Stimulated activated CD8-positive, alpha-beta memory T cell treated with anti-CD3 and anti-CD28 coated beads, Interleukin-15, amount 100 ng/mL, for 48 hours (primary cell): ENCODE results near the gene CCR3.
A peak's percentile ranks its signal among the peaks of the same experiment; 100 is the strongest.

ENCODE experiments used
- DNase-seq, 2 donors: peaks; one replicate each; pipeline ENCODE4 v3.0.0-alpha.2; 2020; ENCODE audit warnings: low read depth in 2 of 2

Gene CCR3

DNA sequence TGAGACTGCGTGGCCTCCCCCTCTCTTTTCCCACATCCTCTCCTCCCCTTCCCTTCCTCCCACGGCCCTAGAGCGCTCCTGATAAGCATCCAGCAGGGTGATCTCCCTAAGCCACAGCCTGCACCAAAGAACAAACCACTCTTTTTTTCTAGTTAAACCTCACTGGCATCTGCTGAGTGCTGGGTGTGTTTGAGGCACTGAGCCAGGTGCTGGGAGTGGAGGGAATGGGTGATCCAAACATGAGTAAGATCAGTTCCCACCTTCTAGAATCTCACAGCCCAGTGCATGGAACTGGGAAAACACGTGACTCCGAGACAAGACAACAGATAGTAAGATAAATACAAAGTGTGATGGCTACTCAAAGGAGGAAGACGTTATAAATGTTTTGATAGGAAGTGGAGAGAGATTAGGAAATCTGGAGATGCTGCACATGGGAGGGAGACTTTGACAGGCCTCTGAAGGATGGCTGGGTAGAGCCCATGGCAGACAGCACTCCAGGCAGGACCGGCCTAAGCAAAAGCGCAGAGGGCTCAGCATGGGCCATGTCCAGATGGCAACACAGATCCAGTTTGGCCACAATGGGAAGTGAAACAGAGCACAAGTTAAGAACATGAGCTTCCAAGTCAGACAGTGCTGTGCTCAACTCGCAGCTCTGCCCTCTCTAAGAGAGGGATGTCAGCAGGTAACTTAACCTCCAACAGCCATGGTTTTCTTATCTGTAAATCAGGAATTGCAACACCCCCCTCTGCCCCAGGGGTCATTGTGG lies 55.6 kb downstream of the CCR3 start:
- no peak for DNase-seq

DNA sequence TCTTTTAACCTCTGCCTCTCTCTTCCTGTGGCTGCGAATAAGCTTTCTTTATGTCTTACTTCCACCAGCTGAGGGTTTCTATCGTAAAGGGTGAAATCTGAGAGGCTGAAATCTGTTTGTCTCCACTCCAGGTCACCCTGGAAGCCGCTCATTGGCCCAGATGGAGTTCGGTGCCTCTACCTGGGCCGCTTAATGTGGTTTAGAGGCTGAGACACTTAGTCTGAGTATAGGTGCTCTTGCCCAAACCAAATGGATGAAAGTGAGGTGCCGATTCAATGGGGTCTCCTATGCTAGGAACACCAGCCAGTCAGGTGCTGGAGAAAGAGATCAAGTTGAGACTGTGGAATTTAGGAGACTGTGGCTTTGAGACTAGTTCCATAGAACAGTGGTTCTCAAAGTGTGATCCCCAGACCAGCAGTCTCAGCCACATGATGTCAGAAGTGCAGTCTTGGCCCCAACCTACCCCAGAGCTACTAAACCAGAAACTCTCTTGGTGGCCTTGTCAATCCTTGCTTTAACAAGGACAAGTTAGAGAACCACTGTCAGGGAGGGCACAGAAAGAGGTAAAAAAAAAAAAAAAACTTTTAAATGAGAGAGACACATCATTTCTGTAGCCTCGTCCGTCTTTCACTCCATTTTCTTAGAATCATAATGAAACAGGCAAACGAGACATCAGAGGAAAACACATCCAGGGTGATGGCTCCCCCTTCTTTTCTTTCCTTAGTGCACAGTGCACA lies 56.8 kb downstream of the CCR3 start:
- peak; percentile 44 to 55 for DNase-seq

DNA sequence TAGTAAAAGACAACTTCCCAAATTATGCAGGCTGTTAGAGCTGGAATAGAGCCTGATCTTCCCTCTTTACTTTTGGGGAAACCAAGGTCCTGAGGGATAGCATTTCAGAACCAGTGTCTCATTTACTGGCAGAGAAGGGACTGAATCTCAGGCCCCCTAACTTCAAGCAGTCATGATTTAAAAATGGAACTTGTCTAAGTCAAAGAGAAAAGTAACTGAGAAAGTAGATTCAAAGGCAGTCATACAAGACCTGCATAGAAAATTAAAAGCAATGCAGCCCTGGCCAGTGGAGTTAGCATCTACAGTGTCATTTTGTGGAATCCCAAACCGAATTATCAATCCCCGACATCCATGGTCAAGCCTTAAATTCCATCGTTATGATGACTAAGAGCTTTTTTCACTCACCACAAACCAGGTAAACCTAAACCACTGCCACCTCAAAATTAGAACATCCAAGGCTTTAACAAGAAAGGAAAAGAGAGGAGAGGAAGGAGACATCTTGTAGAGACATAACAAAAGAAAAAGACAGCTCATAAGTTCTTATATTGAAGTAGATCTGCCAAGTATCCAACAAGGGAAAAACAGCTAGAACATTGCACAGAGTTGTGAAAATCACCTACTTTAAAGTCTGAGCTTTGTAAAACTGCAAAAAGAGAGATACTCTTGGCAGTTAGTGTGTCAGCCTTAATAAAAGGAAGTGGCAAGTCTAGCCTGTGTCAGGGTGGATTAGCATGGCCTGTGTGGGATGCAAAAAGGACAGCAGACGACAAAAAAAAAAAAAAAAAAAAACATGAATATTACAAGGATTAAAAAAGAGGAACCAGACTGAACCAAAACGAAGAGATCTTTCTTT lies 57.6 kb downstream of the CCR3 start:
- no peak for DNase-seq

DNA sequence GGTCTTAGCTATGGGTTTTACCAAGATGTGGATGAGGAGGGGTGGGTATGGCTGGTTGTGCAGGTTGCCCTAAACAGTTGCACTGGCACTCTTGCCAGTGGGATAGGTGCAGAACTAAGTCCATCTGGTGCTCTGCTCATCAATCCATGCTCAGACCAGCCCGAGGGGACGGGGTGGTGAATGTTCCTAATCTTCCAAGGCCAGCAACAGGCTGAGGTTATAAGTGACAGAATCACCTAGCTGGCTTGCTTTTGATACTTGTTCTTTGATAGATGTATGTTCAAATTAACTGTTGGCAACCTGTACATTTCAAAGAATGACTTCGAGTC lies 58.2 kb downstream of the CCR3 start:
- DNase-seq: no peak

DNA sequence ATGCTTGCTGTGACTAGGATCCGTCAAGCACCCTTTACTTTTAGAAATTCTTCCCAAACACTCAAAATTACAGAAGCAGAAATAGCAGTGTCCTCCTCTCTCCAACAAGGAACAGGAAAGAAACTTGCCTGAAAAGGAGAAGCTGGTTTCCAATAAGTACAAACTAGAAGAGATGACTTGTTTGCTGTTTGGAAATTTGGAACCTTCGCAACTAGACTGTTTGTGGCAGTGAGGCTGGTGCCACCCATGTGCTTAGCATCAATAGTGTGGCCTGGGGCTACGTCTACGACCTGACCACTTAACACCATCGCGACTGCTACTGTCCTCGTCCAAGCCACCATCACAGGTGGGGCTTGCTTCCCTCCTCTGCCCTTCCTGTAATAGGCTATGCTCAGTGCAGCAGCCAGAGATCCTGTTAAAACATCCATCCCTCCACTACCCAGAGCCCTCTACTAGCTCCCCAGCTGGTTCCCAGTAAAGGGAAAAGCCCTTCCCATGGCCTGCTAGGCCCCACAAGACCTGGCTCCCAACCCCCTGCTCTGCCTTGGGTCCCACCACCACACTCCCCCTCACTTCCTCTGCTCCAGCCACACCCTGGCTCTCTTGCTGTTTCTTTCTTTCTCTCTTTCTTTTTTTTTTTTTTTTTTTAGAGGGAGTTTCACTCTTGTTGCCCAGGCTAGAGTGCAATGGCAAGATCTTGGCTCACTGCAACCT lies 59.0 kb downstream of the CCR3 start:
- DNase-seq: no peak

DNA sequence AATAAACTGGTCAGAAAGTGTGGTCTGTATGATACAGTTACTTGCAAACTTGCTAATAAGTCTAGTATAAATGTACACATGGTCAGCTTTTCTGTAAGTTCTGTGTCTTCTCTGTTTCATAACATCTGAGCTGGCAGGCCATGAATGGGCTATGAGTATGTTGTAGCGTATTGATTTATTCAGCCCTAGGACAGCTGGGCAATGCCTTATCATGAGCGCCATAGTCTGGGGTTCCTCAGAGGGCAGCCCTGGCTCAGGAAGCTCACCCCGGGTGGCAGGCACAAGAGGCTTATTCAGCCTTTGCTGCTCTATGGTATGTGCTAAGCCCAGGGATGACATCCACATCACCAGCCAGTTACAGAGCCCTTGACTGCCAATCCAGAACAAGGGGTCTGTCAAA lies 61.0 kb downstream of the CCR3 start:
- DNase-seq: no peak

- DNase-seq: no peak
Observed at GRCh38 chr3:46304739-46305138, 62.5 kb downstream of the CCR3 start.

GRCh38 chr3:46312991-46313390 lies 70.7 kb downstream of the CCR3 start:
- no peak for DNase-seq

GRCh38 chr3:46314517-46314916 lies 72.3 kb downstream of the CCR3 start:
- DNase-seq: no peak

- no peak for DNase-seq
Observed at GRCh38 chr3:46316206-46316605, 73.9 kb downstream of the CCR3 start.
